Bronchial epithelial cell (primary cell): ENCODE results near the gene LRMDA. TPM values are rescaled to one million over a fixed set of nuclear protein-coding genes. Genes with fewer than 3 reads are reported as not detected.

Source experiments
- DNase-seq: peaks from one replicate; pipeline ENCODE4 v3.0.0-alpha.2; 2010; ENCODE audit warnings: low read depth
- FAIRE-seq: peaks from 2 replicates; lab custom pipeline; 2011; peaks lifted over from hg19 to GRCh38; lab: Jason Lieb, UNC
- H3K27me3 ChIP-seq: 2 replicates; pipeline ENCODE4 v1.5.1; 2011; ENCODE audit warnings: low read length; ENCODE audit not compliant: control insufficient read depth, insufficient read depth
- H3K36me3 ChIP-seq: 2 replicates; pipeline ENCODE4 v1.5.1; 2011; ENCODE audit warnings: low read length; ENCODE audit not compliant: control insufficient read depth, insufficient read depth
- H3K4me3 ChIP-seq: 2 replicates; pipeline ENCODE4 v1.5.1; 2011; ENCODE audit warnings: mild to moderate bottlenecking, low read depth, low read length, control low read depth
- CTCF ChIP-seq: IDR thresholded peaks from 2 replicates; pipeline ENCODE4 v1.5.1; 2011; ENCODE audit warnings: mild to moderate bottlenecking, moderate library complexity, low read length, control low read depth, inconsistent platforms; ENCODE audit not compliant: insufficient read depth, severe bottlenecking
- total RNA-seq: library from RNA; depleted of rRNA; stranded (reverse); fragments of >200 nt; gene quantifications from 2 replicates; pipeline ENCODE4 v1.2.1, GENCODE V29; 2014

Gene LRMDA
- total RNA-seq, 1 donor from 2014 or later: 1.6 TPM

- no peak for TF ChIP-seq CTCF
- Histone ChIP-seq H3K36me3 (no peaks in the 10 kb centered on the region), H3K27me3 (no peaks in the 10 kb centered on the region), H3K4me3 (no peak overlapping the region)
- DNase-seq: no peak
- FAIRE-seq: no peak
Observed at GRCh38 chr10:76285515-76285914, 854.1 kb downstream of the LRMDA start.

GRCh38 chr10:76286536-76286935 is 855.1 kb downstream of the LRMDA start:
- DNase-seq: no peak
- TF ChIP-seq CTCF: no peak
- Histone ChIP-seq H3K36me3 (no peaks in the 10 kb centered on the region), H3K4me3 (no peak overlapping the region), H3K27me3 (no peaks in the 10 kb centered on the region)
- no peak for FAIRE-seq

GRCh38 chr10:76287856-76288255 is 856.4 kb downstream of the LRMDA start:
- Histone ChIP-seq H3K4me3 (no peak overlapping the region), H3K36me3 (no peaks in the 10 kb centered on the region), H3K27me3 (no peaks in the 10 kb centered on the region)
- DNase-seq: no peak
- TF ChIP-seq CTCF: no peak
- FAIRE-seq: no peak

- Histone ChIP-seq H3K27me3 (no peaks in the 10 kb centered on the region), H3K36me3 (no peaks in the 10 kb centered on the region), H3K4me3 (no peak overlapping the region)
- DNase-seq (peak; percentile 28), FAIRE-seq (no peak)
- TF ChIP-seq CTCF: no peak
Observed at GRCh38 chr10:76291175-76291574, 859.8 kb downstream of the LRMDA start.

GRCh38 chr10:76291885-76292284 is 860.5 kb downstream of the LRMDA start:
- no peak overlapping the region for H3K4me3 ChIP-seq
- no peak for TF ChIP-seq CTCF
- FAIRE-seq: no peak
- H3K36me3 ChIP-seq: no peaks in the 10 kb centered on the region
- no peak for DNase-seq
- H3K27me3 ChIP-seq: no peaks in the 10 kb centered on the region

GRCh38 chr10:76296957-76297356 is 865.5 kb downstream of the LRMDA start:
- TF ChIP-seq CTCF: no peak
- FAIRE-seq (no peak), DNase-seq (no peak)
- H3K27me3 ChIP-seq: no peaks in the 10 kb centered on the region
- H3K36me3 ChIP-seq: no peaks in the 10 kb centered on the region
- H3K4me3 ChIP-seq: no peak overlapping the region
